NCI-H82 treated with DMSO at 0.1 percent for 48 hours (cell line): ENCODE measurements around the gene SRSF10.
"Not testable (repeated sequence)": the region's sequence is repeated elsewhere in the genome, so short reads cannot be mapped to it uniquely, and the experiment has no call there.

ENCODE experiments used
- DNase-seq: peaks from one replicate; lab custom pipeline; 2025; ENCODE audit not compliant: unreplicated experiment; lab: John Stamatoyannopoulos, UW

Gene SRSF10

GRCh38 chr1:23979881-23980727 lies at the start of gene SRSF10:
Gene SRSF10, minus strand, starts transcription at chr1:23980327. Its CDS starts 72 bp downstream, at chr1:23980255.
- DNase-seq: peak; percentile 98

- peak; percentile 28 for DNase-seq
Observed at GRCh38 chr1:24027838-24028468, 47.8 kb upstream of the SRSF10 start.

- no peak for DNase-seq
Observed at GRCh38 chr1:24022581-24023361, 42.6 kb upstream of the SRSF10 start.

GRCh38 chr1:24021403-24022266 lies 41.5 kb upstream of the SRSF10 start:
- DNase-seq: no peak

- no peak for DNase-seq
Observed at GRCh38 chr1:24020470-24020869, 40.3 kb upstream of the SRSF10 start.

GRCh38 chr1:24020025-24020424 lies 39.9 kb upstream of the SRSF10 start:
- DNase-seq: no peak

GRCh38 chr1:24018611-24019580 lies 38.8 kb upstream of the SRSF10 start:
- DNase-seq: no peak

- no peak for DNase-seq
Observed at GRCh38 chr1:24015221-24016210, 35.4 kb upstream of the SRSF10 start.

GRCh38 chr1:24012878-24013277 lies 32.8 kb upstream of the SRSF10 start:
- DNase-seq: not testable (repeated sequence)

- DNase-seq: no peak
Observed at GRCh38 chr1:24010650-24011049, 30.5 kb upstream of the SRSF10 start.

- DNase-seq: no peak
Observed at GRCh38 chr1:24009406-24009805, 29.3 kb upstream of the SRSF10 start.

- DNase-seq: not testable (repeated sequence)
Observed at GRCh38 chr1:24008574-24009184, 28.6 kb upstream of the SRSF10 start.

GRCh38 chr1:24007079-24007478 lies 27.0 kb upstream of the SRSF10 start:
- no peak for DNase-seq

- no peak for DNase-seq
Observed at GRCh38 chr1:24005163-24005562, 25.0 kb upstream of the SRSF10 start.

- DNase-seq: no peak
Observed at GRCh38 chr1:24004132-24004531, 24.0 kb upstream of the SRSF10 start.

- DNase-seq: no peak
Observed at GRCh38 chr1:24003331-24003972, 23.3 kb upstream of the SRSF10 start.

GRCh38 chr1:24002695-24003094 lies 22.6 kb upstream of the SRSF10 start:
- DNase-seq: no peak
